HepG2 (cell line): ENCODE measurements around the gene SLC25A10. TPM values are rescaled to one million over a fixed set of nuclear protein-coding genes. Genes with fewer than 3 reads are reported as not detected.

ENCODE experiments used
- ATF5 ChIP-seq: sonication (generic); formaldehyde crosslinking; IDR thresholded peaks from 2 replicates; pipeline ENCODE4 v1.4.0; 2020; ENCODE audit warnings: mild to moderate bottlenecking, low read depth, missing genetic modification reagents
- CSRNP1 ChIP-seq: sonication (generic); formaldehyde crosslinking; IDR thresholded peaks from 2 replicates; pipeline ENCODE4 v1.8.1; 2023; ENCODE audit warnings: mild to moderate bottlenecking, missing genetic modification reagents
- GATAD2A ChIP-seq: IDR thresholded peaks from 2 replicates; pipeline ENCODE4 v1.6.1; 2016
- NR3C1 ChIP-seq: sonication (generic); formaldehyde crosslinking; IDR thresholded peaks from 2 replicates; pipeline ENCODE4 v1.4.0; 2020; ENCODE audit warnings: missing genetic modification reagents
- PHF20 ChIP-seq: sonication (generic); formaldehyde crosslinking; IDR thresholded peaks from 2 replicates; pipeline ENCODE4 v1.5.0; 2020; ENCODE audit warnings: mild to moderate bottlenecking, missing genetic modification reagents
- TFDP2 ChIP-seq: sonication (generic); formaldehyde crosslinking; IDR thresholded peaks from 2 replicates; pipeline ENCODE4 v1.4.0; 2020; ENCODE audit warnings: missing genetic modification reagents
- ZBTB3 ChIP-seq: sonication (generic); formaldehyde crosslinking; IDR thresholded peaks from 2 replicates; pipeline ENCODE4 v1.4.0; 2020; ENCODE audit warnings: low read depth, mild to moderate bottlenecking, moderate library complexity, missing genetic modification reagents, borderline replicate concordance
- ZC3H13 ChIP-seq: sonication (generic); formaldehyde crosslinking; IDR thresholded peaks from 2 replicates; pipeline ENCODE4 v1.8.1; 2023; ENCODE audit warnings: mild to moderate bottlenecking, missing genetic modification reagents, moderate library complexity
- ZNF326 ChIP-seq: sonication (generic); formaldehyde crosslinking; IDR thresholded peaks from 2 replicates; pipeline ENCODE4 v1.4.0; 2020; ENCODE audit warnings: missing genetic modification reagents, borderline replicate concordance
- ZNF333 ChIP-seq: sonication (generic); formaldehyde crosslinking; IDR thresholded peaks from 2 replicates; pipeline ENCODE4 v1.4.0; 2020; ENCODE audit warnings: mild to moderate bottlenecking, missing genetic modification reagents, borderline replicate concordance
- ZNF496 ChIP-seq: sonication (generic); formaldehyde crosslinking; IDR thresholded peaks from 2 replicates; pipeline ENCODE4 v1.8.1; 2023; ENCODE audit warnings: mild to moderate bottlenecking, moderate library complexity, missing genetic modification reagents; ENCODE audit not compliant: insufficient replicate concordance
- ZNF570 ChIP-seq: sonication (generic); formaldehyde crosslinking; IDR thresholded peaks from 2 replicates; pipeline ENCODE4 v1.4.0; 2020; ENCODE audit warnings: mild to moderate bottlenecking, missing genetic modification reagents, borderline replicate concordance
- ZNF574 ChIP-seq: sonication (generic); formaldehyde crosslinking; IDR thresholded peaks from 2 replicates; pipeline ENCODE4 v1.4.0; 2020; ENCODE audit warnings: missing genetic modification reagents
- ZNF687 ChIP-seq: sonication (generic); formaldehyde crosslinking; IDR thresholded peaks from 2 replicates; pipeline ENCODE4 v1.5.1; 2020; ENCODE audit warnings: mild to moderate bottlenecking, missing genetic modification reagents, moderate library complexity
- polyA plus RNA-seq, 8 experiments: library from polyadenylated mRNA; depleted of rRNA in 3 of 8; stranded (reverse) in 7 of 8; unstranded in 1 of 8; fragments of >200 nt; fragmentation: Illumina TruSeq in 4 of 8; extraction: Trizol in 4 of 8; gene quantifications; 2 replicates each; pipeline versions ENCODE4 v1.2.1 to v1.2.3, GENCODE V29; 2011 to 2016; ENCODE audit warnings: low read depth in 4 of 8, missing spikeins in 1 of 8, mixed read lengths in 1 of 8; ENCODE audit not compliant: insufficient read depth in 1 of 8
- total RNA-seq, 5 experiments: library from RNA; depleted of rRNA; stranded (reverse); fragments of >200 nt; fragmentation: Illumina TruSeq; extraction: Trizol; gene quantifications; 2 replicates each; pipeline ENCODE4 v1.2.3, GENCODE V29; 2016; ENCODE audit warnings: low read depth in 1 of 5

SLC25A10 gene
- total and polyA plus RNA-seq, 2 of the 13 experiments (the other 11 are each of a cell fraction or from before 2014, with no cell fraction given), result 46.5 to 140 TPM

GRCh38 chr17:81664051-81664470, 48.0 kb upstream of the SLC25A10 start (continued):
- TF ChIP-seq ZNF496 (no peak), ZNF574 (CRISPR knock-in tag) (no peak), ZNF570 (CRISPR knock-in tag) (no peak), ZC3H13 (CRISPR knock-in tag) (peak; percentile 91; the same call in 1 of the 2 replicates), ZNF333 (CRISPR knock-in tag) (0 out of 2 replicates have a peak, but pooled peaks have one; percentile 45), ZNF687 (CRISPR knock-in tag) (0 out of 2 replicates have a peak, but pooled peaks have one; percentile 23), PHF20 (CRISPR knock-in tag) (no peak), NR3C1 (CRISPR knock-in tag) (no peak), GATAD2A (CRISPR knock-in tag) (no peak), TFDP2 (CRISPR knock-in tag) (no peak), CSRNP1 (CRISPR knock-in tag) (no peak), ATF5 (CRISPR knock-in tag) (no peak), ZBTB3 (CRISPR knock-in tag) (no peak), ZNF326 (CRISPR knock-in tag) (no peak; the same call in 1 of the 2 replicates)
